Body of pancreas (tissue), 4 donors: ENCODE measurements around the gene MYBBP1A.

Source experiments
- CTCF ChIP-seq, 7 experiments: fragments of 450-650 bp in 4 of 7; fragments of 200-600 bp in 3 of 7; sonication (generic) in 3 of 7; IDR thresholded peaks; one replicate each; pipeline ENCODE4 v1.5.1; 2016 to 2019; ENCODE audit warnings: antibody characterized with exemption in 7 of 7
- POLR2A ChIP-seq, 3 donors: fragments of 450-650 bp; IDR thresholded peaks; one replicate each; pipeline ENCODE4 v1.6.1; 2016; ENCODE audit warnings: antibody characterized with exemption in 3 of 3, mild to moderate bottlenecking in 2 of 3

- TF ChIP-seq CTCF (IDR thresholded peaks at IDR 0.05) (no peak), POLR2A (IDR thresholded peaks at IDR 0.05) (no peak)
Observed at GRCh38 chr17:4543557-4544026, 11.6 kb downstream of the MYBBP1A start.
